Measurements from ENCODE around the gene RUSC1. TPM values are rescaled to one million over a fixed set of nuclear protein-coding genes. Genes with fewer than 3 reads are reported as not detected.

RUSC1 gene
- total and polyA plus RNA-seq, 2 of the 8 experiments (the other 6 are each of a cell fraction or from before 2014, with no cell fraction given), result 54.6 to 90.4 TPM

DNA sequence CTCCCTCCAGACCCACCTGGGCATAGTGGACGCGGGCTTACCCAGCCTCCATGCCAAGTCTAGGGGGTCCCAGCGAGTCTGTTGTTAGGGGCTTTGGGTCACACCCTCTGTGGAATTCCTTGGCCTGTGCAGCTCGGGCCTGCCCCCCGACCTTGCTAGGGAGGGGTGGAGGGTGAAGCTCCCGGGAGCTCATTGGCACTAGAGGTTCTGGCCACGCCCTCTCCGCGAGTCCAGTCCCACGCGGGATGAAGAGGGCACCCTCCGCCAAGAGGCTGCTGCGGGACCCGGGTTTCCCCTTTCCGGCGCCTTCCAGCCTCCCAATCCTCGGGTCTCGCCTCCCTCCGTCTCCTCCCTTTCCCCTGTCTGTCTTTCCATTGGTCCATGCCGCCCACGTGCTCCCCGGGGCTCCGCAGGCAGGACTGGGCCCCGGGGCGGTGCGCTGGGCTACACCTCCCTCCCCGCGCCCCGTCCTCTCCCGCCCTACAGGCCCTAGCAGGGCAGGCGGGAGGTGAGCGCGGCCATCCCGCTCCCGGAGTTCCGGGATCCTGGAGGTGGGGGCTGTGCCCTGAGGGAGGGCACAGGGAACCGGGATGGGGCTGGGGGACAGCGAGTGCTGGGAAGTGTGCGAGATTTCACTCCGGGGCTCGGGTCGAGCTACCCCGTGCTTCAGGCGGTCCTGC is 3.5 kb downstream of the RUSC1 start (continued):
- TF ChIP-seq, protein P1, sequence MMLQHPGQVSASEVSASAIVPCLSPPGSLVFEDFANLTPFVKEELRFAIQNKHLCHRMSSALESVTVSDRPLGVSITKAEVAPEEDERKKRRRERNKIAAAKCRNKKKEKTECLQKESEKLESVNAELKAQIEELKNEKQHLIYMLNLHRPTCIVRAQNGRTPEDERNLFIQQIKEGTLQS (IDR thresholded peaks at IDR 0.05; ENCODE audit: insufficient read depth, low read depth, low read length), result peak; percentile 88
- TF ChIP-seq SRF (IDR thresholded peaks at IDR 0.05; ENCODE audit: low read depth, low read length) (no peak), GABPA (IDR thresholded peaks at IDR 0.05; ENCODE audit: borderline replicate concordance, insufficient read depth, low read length) (no peak), SP1 (IDR thresholded peaks at IDR 0.05; ENCODE audit: low read depth, low read length) (0 out of 2 replicates have a peak, but pooled peaks have one; percentile 6), POLR2A (IDR thresholded peaks at IDR 0.05; ENCODE audit: control extremely low read depth in 1 of 2, low read depth in 2 of 2, low read length in 2 of 2) (peak in 1 of 2 experiments; percentile 26; a peak in 2 of 3 replicates), CHD1 (IDR thresholded peaks at IDR 0.05; ENCODE audit: low read depth, low read length) (no peak), TEAD4 (IDR thresholded peaks at IDR 0.05; ENCODE audit: low read depth, low read length) (no peak), CBX5 (IDR thresholded peaks at IDR 0.05; ENCODE audit: low read depth, low read length) (no peak), KDM4A (IDR thresholded peaks at IDR 0.05; ENCODE audit: low read depth, low read length, severe bottlenecking) (peak; percentile 32), POU5F1 (IDR thresholded peaks at IDR 0.05; ENCODE audit: low read depth, low read length) (no peak), TAF1 (IDR thresholded peaks at IDR 0.05; ENCODE audit: low read depth, low read length) (peak; percentile 56)
